SK-N-SH (cell line): Measurements from ENCODE around the gene RNF227. TPM values are rescaled to one million over a fixed set of nuclear protein-coding genes. Genes with fewer than 3 reads are reported as not detected.

ENCODE experiments used
- CTCF ChIA-PET: fragments of 300-600, 350-600 bp; formaldehyde crosslinking; extraction: SDS; loops from one replicate; lab custom pipeline; 2021; lab: Yijun Ruan, JAX
- POLR2A ChIA-PET: fragments of 350-600 bp; sonication (Branson Sonifier 250); formaldehyde crosslinking; extraction: SDS; loops from one replicate; lab custom pipeline; 2020; ENCODE audit warnings: antibody characterized with exemption, inconsistent platforms; lab: Yijun Ruan, JAX
- DNase-seq: peaks from one replicate; pipeline ENCODE4 v3.0.0; 2012
- H2AFZ ChIP-seq: fragments of 200-600 bp; sonication (generic); 2 replicates; pipeline ENCODE4 v1.8.1; 2016; ENCODE audit warnings: antibody characterized with exemption, mild to moderate bottlenecking, low read depth
- H3F3A ChIP-seq: fragments of 200-600 bp; sonication (generic); replicated peaks from 2 replicates; pipeline ENCODE3; 2016; ENCODE audit warnings: antibody characterized with exemption, mild to moderate bottlenecking; ENCODE audit not compliant: insufficient read depth
- H3K27ac ChIP-seq, 2 experiments: fragments of 200-500 bp in 1 of 2; fragments of 200-600 bp in 1 of 2; sonication (Bioruptor generic) in 1 of 2; sonication (generic), shearing (Covaris generic) in 1 of 2; 2 replicates each; pipeline versions ENCODE4 v1.5.1 to v1.6.1; 2014 to 2016; ENCODE audit warnings: low read depth in 2 of 2, inconsistent platforms in 1 of 2, low read length in 1 of 2, mild to moderate bottlenecking in 1 of 2, mixed read lengths in 1 of 2
- H3K27me3 ChIP-seq: fragments of 200-600 bp; sonication (generic), shearing (Covaris generic); 2 replicates; pipeline ENCODE4 v1.6.1; 2016; ENCODE audit warnings: mixed run types; ENCODE audit not compliant: insufficient read depth
- H3K36me3 ChIP-seq, 2 experiments: fragments of 200-500 bp in 1 of 2; fragments of 200-600 bp in 1 of 2; sonication (Bioruptor generic) in 1 of 2; sonication (generic) in 1 of 2; replicated peaks in 1 of 2; 2 replicates each; pipeline versions ENCODE3 to v1.5.1; 2014 to 2016; ENCODE audit warnings: low read length in 1 of 2, mild to moderate bottlenecking in 1 of 2; ENCODE audit not compliant: insufficient read depth in 2 of 2, control insufficient read depth in 1 of 2
- H3K4me1 ChIP-seq, 2 experiments: fragments of 200-500 bp in 1 of 2; fragments of 200-600 bp in 1 of 2; sonication (Bioruptor generic) in 1 of 2; sonication (generic), shearing (Covaris generic) in 1 of 2; 2 replicates each; pipeline versions ENCODE4 v1.5.1 to v1.6.1; 2014 to 2016; ENCODE audit warnings: low read depth in 1 of 2, low read length in 1 of 2, mixed run types in 1 of 2; ENCODE audit not compliant: insufficient read depth in 2 of 2, control insufficient read depth in 1 of 2
- H3K4me2 ChIP-seq: fragments of 200-600 bp; sonication (generic), shearing (Covaris generic); 2 replicates; pipeline ENCODE4 v1.6.1; 2017; ENCODE audit warnings: mixed run types
- H3K4me3 ChIP-seq, 2 experiments: fragments of 200-500 bp in 1 of 2; fragments of 200-600 bp in 1 of 2; sonication (Bioruptor generic) in 1 of 2; sonication (generic), shearing (Covaris generic) in 1 of 2; 2 replicates each; pipeline versions ENCODE4 v1.5.1 to v1.8.1; 2014 to 2016; ENCODE audit warnings: low read depth in 2 of 2, inconsistent platforms in 1 of 2, low read length in 1 of 2, mild to moderate bottlenecking in 1 of 2, mixed read lengths in 1 of 2, moderate library complexity in 1 of 2
- H3K79me2 ChIP-seq: fragments of 200-600 bp; sonication (generic); 2 replicates; pipeline ENCODE4 v1.8.1; 2017; ENCODE audit warnings: mild to moderate bottlenecking; ENCODE audit not compliant: insufficient read depth
- H3K9ac ChIP-seq: fragments of 200-600 bp; sonication (generic); 2 replicates; pipeline ENCODE4 v1.6.1; 2017; ENCODE audit warnings: mixed run types
- H3K9me2 ChIP-seq: fragments of 200-600 bp; sonication (generic); 2 replicates; pipeline ENCODE4 v1.6.1; 2017; ENCODE audit warnings: mixed run types
- H3K9me3 ChIP-seq: fragments of 200-600 bp; sonication (generic); 2 replicates; pipeline ENCODE4 v1.6.1; 2017; ENCODE audit warnings: mixed run types, mild to moderate bottlenecking, moderate library complexity
- H4K20me1 ChIP-seq: fragments of 200-600 bp; sonication (generic); 2 replicates; pipeline ENCODE4 v1.6.1; 2017; ENCODE audit warnings: mild to moderate bottlenecking, mixed run types; ENCODE audit not compliant: insufficient read depth
- CHD2 ChIP-seq: fragments of 150-350 bp; IDR thresholded peaks from 2 replicates; pipeline ENCODE4 v1.6.1; 2018; ENCODE audit warnings: low read length; ENCODE audit not compliant: partially characterized antibody
- EP300 ChIP-seq, 2 experiments: IDR thresholded peaks; 2 replicates each; pipeline versions ENCODE4 v1.4.0 to v1.6.1; 2012; ENCODE audit warnings: borderline replicate concordance in 1 of 2, low read depth in 1 of 2, low read length in 1 of 2
- FOSL2 ChIP-seq: IDR thresholded peaks from 2 replicates; pipeline ENCODE4 v1.4.0; 2012; ENCODE audit warnings: low read depth, mild to moderate bottlenecking, moderate library complexity, borderline replicate concordance
- FOXJ3 ChIP-seq: sonication (generic); formaldehyde crosslinking; IDR thresholded peaks from 2 replicates; pipeline ENCODE4 v1.5.1; 2020; ENCODE audit warnings: mild to moderate bottlenecking, missing genetic modification reagents
- FOXM1 ChIP-seq: IDR thresholded peaks from 2 replicates; pipeline ENCODE4 v1.4.0; 2012; ENCODE audit warnings: low read depth, mild to moderate bottlenecking
- GABPA ChIP-seq: IDR thresholded peaks from 2 replicates; pipeline ENCODE4 v1.4.0; 2012; ENCODE audit warnings: low read depth, mild to moderate bottlenecking
- NFIC ChIP-seq: IDR thresholded peaks from 2 replicates; pipeline ENCODE4 v1.4.0; 2012; ENCODE audit warnings: borderline replicate concordance
- NRF1 ChIP-seq: IDR thresholded peaks from 2 replicates; pipeline ENCODE4 v1.6.1; 2012; ENCODE audit warnings: low read depth, mild to moderate bottlenecking, low read length
- RAD21 ChIP-seq: IDR thresholded peaks from 2 replicates; pipeline ENCODE4 v1.6.1; 2012; ENCODE audit warnings: mild to moderate bottlenecking, low read length
- REST ChIP-seq: IDR thresholded peaks from 2 replicates; pipeline ENCODE4 v1.6.1; 2012; ENCODE audit warnings: mild to moderate bottlenecking, low read depth, low read length, moderate library complexity
- SIN3A ChIP-seq: IDR thresholded peaks from 2 replicates; pipeline ENCODE4 v1.6.1; 2012; ENCODE audit warnings: low read depth, mild to moderate bottlenecking, low read length, moderate library complexity, borderline replicate concordance
- SMC3 ChIP-seq: IDR thresholded peaks from 2 replicates; pipeline ENCODE4 v1.6.1; 2012; ENCODE audit warnings: low read depth, low read length, improper control_type of control experiment
- TAF1 ChIP-seq: IDR thresholded peaks from 2 replicates; pipeline ENCODE4 v1.6.1; 2012; ENCODE audit warnings: low read depth, mild to moderate bottlenecking, low read length, moderate library complexity, borderline replicate concordance
- TCF12 ChIP-seq: IDR thresholded peaks from 2 replicates; pipeline ENCODE4 v1.4.0; 2012
- TEAD4 ChIP-seq: IDR thresholded peaks from 2 replicates; pipeline ENCODE4 v1.4.0; 2012; ENCODE audit warnings: mild to moderate bottlenecking, borderline replicate concordance; ENCODE audit not compliant: insufficient read depth
- USF2 ChIP-seq: fragments of 150-350 bp; IDR thresholded peaks from 2 replicates; pipeline ENCODE4 v1.6.1; 2017; ENCODE audit warnings: antibody characterized with exemption, low read length, low read depth, borderline replicate concordance
- WGBS: methylation state at CpG from one replicate; pipeline ENCODE4 v1.1.6; 2017; ENCODE audit warnings: low lambda C conversion rate; 5-methylcytosine and 5-hydroxymethylcytosine counted together
- polyA plus RNA-seq, 3 experiments: library from polyadenylated mRNA; depleted of rRNA; stranded (reverse); fragments of >200 nt; gene quantifications; 2 replicates each; pipeline ENCODE4 v1.2.3, GENCODE V29; 2012
- TF ChIP-seq, protein P1 (sequence below): IDR thresholded peaks from 2 replicates; pipeline ENCODE4 v1.4.0; 2012; ENCODE audit warnings: low read depth, borderline replicate concordance
- TF ChIP-seq, protein P2 (sequence below): fragments of 150-350 bp; IDR thresholded peaks from 2 replicates; pipeline ENCODE4 v1.6.1; 2016; ENCODE audit warnings: mild to moderate bottlenecking, low read depth, low read length

The RNF227 gene
- polyA plus RNA-seq, 1 of the 3 experiments (the other 2 are of a cell fraction): 7.4 TPM

DNA sequence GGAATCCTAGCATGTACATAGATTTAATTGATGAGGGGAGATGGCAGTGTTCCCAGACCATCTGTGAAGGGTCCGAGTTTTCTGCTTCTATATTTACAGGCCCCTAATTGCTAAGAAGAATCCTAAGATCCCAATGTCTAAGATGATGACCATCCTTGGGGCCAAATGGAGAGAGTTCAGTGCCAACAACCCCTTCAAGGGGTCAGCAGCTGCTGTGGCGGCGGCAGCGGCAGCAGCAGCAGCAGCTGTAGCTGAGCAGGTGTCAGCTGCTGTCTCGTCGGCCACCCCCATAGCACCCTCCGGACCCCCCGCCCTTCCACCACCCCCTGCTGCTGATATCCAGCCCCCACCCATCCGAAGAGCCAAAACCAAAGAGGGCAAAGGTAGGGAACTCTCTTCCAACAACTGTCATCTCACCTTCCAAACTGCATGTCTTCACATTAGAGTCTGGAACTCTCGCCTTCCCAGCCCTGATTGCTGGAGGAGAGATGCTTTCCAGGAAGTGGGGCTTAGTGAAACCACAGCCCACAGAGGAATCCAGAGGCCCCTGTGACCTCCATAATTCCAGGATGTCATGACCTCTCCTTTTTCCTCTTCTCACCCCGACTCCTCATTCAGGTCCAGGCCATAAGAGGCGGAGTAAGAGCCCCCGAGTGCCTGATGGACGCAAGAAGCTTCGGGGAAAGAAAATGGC is 22.8 kb downstream of the RNF227 start:
- no peak overlapping the region for H2AFZ ChIP-seq
- ChIA-PET CTCF (interaction anchor here (1.0 to 3.5 kb wide), 2 partner anchors 28 to 31 kb away, joined by 3 to 13 read pairs; no protein-coding TSS in a partner anchor), POLR2A (no interaction called here)
- no peaks in the 10 kb centered on the region for H3K9me3 ChIP-seq
- H3K27me3 ChIP-seq: no peaks in the 10 kb centered on the region
- no peak overlapping the region for H3K4me2 ChIP-seq
- DNase-seq: no peak
- peaks cover 5% of the 10 kb centered on the region for H3F3A ChIP-seq
- TF ChIP-seq RAD21 (no peak), FOSL2 (no peak), CHD2 (no peak), SIN3A (no peak), TAF1 (no peak), FOXM1 (no peak), TCF12 (no peak), SMC3 (no peak), FOXJ3 (no peak)
- H3K27ac ChIP-seq: no peak overlapping the region
- no peaks in the 10 kb centered on the region for H3K9me2 ChIP-seq
- H3K4me1 ChIP-seq: peaks cover 15 to 18% of the 10 kb centered on the region in 2 experiments
- 97% methylated on average over 12 of the region's 15 CpGs for WGBS
- peaks cover 55 to 72% of the 10 kb centered on the region in 2 experiments for H3K36me3 ChIP-seq
- H4K20me1 ChIP-seq: peaks cover 3% of the 10 kb centered on the region; the same call in 1 of the 2 replicates
- no peak overlapping the region for H3K9ac ChIP-seq
- no peak overlapping the region for H3K4me3 ChIP-seq
- peaks cover 22% of the 10 kb centered on the region for H3K79me2 ChIP-seq

DNA sequence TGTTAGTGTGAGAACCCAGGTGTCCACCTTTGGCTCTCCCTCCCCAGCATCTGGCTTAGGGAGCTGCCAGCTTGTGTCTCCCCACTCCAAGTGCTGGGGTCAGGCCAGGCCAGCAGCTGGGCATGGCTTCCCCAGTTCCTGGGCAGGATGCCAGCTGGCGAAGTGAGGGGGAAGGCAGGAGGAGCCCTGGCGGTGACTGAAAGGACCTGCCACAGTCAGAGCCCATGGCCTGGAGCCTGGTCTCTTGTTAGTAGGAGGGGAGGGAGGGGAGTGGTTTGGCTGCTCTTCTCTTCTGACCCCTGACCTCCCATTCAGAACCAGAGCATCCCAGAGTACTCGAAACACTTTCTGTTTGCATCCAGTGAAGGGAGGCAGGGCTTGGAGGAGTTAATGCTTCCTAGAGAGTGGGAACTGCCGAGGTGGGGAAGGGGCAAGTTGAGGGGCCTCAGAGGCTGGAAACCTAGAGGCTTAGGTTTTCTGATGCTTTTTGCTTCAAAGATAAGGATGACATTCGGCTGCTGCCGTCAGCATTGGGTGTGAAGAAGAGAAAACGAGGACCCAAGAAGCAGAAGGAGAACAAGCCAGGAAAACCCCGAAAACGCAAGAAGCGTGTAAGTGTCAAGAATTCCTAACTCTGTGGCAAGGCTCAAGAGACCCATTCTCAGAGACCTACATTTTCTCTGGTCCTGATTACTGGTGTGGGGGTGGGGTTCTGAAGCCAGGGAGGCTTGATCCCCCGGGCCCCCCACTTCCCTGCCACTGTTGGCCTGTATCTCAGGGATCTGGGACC is 26.7 kb downstream of the RNF227 start:
- Histone ChIP-seq H3K4me1 (peaks cover 23 to 37% of the 10 kb centered on the region in 2 experiments), H3K4me2 (peak overlapping the region; percentile 86), H3K79me2 (peaks cover 44% of the 10 kb centered on the region), H3K4me3 (peak overlapping the region; percentile 22 to 25), H3K9me2 (no peaks in the 10 kb centered on the region), H3K9ac (peak overlapping the region; percentile 65; the same call in 1 of the 2 replicates), H3K9me3 (no peaks in the 10 kb centered on the region), H3F3A (peaks cover 17% of the 10 kb centered on the region), H2AFZ (no peak overlapping the region), H3K27ac (peak overlapping the region; percentile 96 to 100), H3K36me3 (peaks cover 29 to 39% of the 10 kb centered on the region in 2 experiments), H3K27me3 (no peaks in the 10 kb centered on the region), H4K20me1 (peaks cover 3% of the 10 kb centered on the region; the same call in 1 of the 2 replicates)
- peak; percentile 94 for DNase-seq
- CTCF ChIA-PET: interaction anchor here (0.7 to 4.0 kb wide), 14 partner anchors 8 to 202 kb away, joined by 3 to 18 read pairs (median 4); partner anchors contain the start of genes KDM6B and TP53
- POLR2A ChIA-PET: interaction anchor here (0.7 to 1.4 kb wide), 5 partner anchors 26 to 203 kb away, joined by 3 to 4 read pairs (median 3); partner anchors contain the start of genes NAA38 and RNF227
- WGBS: 50% methylated on average over 9 of the region's 11 CpGs
- TF ChIP-seq USF2: no peak
- TF ChIP-seq NFIC: peak; percentile 99
- TF ChIP-seq RAD21: peak; percentile 40
- TF ChIP-seq EP300 (IDR thresholded peaks at IDR 0.05; ENCODE audit: borderline replicate concordance in 1 of 2, low read depth in 1 of 2, low read length in 1 of 2): peak; percentile 37 to 91; a peak in 2 of 4 replicates
- TF ChIP-seq FOXM1: no peak
- TF ChIP-seq, protein P1, sequence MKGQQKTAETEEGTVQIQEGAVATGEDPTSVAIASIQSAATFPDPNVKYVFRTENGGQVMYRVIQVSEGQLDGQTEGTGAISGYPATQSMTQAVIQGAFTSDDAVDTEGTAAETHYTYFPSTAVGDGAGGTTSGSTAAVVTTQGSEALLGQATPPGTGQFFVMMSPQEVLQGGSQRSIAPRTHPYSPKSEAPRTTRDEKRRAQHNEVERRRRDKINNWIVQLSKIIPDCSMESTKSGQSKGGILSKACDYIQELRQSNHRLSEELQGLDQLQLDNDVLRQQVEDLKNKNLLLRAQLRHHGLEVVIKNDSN: no peak
- TF ChIP-seq SIN3A: peak; percentile 82
- no peak for TF ChIP-seq GABPA
- TF ChIP-seq, protein P2, sequence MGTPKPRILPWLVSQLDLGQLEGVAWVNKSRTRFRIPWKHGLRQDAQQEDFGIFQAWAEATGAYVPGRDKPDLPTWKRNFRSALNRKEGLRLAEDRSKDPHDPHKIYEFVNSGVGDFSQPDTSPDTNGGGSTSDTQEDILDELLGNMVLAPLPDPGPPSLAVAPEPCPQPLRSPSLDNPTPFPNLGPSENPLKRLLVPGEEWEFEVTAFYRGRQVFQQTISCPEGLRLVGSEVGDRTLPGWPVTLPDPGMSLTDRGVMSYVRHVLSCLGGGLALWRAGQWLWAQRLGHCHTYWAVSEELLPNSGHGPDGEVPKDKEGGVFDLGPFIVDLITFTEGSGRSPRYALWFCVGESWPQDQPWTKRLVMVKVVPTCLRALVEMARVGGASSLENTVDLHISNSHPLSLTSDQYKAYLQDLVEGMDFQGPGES: no peak
- TF ChIP-seq NRF1: no peak
- 0 out of 2 replicates have a peak, but pooled peaks have one; percentile 5 for TF ChIP-seq REST
- TF ChIP-seq TEAD4: no peak
